Measurements from ENCODE around the gene DAB2IP.

GRCh38 chr9:121613009-121613752 is 38.3 kb upstream of the DAB2IP start:
- TF ChIP-seq CTCF (conservative IDR thresholded peaks at IDR 0.05), result no peak
- no peak for TF ChIP-seq EZH2 (IDR thresholded peaks at IDR 0.05; ENCODE audit: low read depth)

All from PC-9 (cell line).